HEK293T (cell line): ENCODE data around the gene ELL.

Experiments
- FOXA1 ChIP-seq: fragments of 450-650 bp; IDR thresholded peaks from 2 replicates; pipeline ENCODE4 v1.6.1; 2016; ENCODE audit warnings: mild to moderate bottlenecking
- FOXK2 ChIP-seq: fragments of 450-650 bp; IDR thresholded peaks from 2 replicates; pipeline ENCODE4 v1.6.1; 2016; ENCODE audit warnings: mild to moderate bottlenecking
- FOXM1 ChIP-seq: fragments of 450-650 bp; IDR thresholded peaks from 2 replicates; pipeline ENCODE4 v1.6.1; 2017; ENCODE audit warnings: mild to moderate bottlenecking, borderline replicate concordance
- LEF1 ChIP-seq: fragments of 450-650 bp; IDR thresholded peaks from 2 replicates; pipeline ENCODE4 v1.6.1; 2017; ENCODE audit warnings: mild to moderate bottlenecking, borderline replicate concordance
- SP1 ChIP-seq: fragments of 450-650 bp; IDR thresholded peaks from 2 replicates; pipeline ENCODE4 v1.6.1; 2017
- SUZ12 ChIP-seq: fragments of 450-650 bp; IDR thresholded peaks from 2 replicates; pipeline ENCODE4 v1.6.1; 2016; ENCODE audit warnings: mild to moderate bottlenecking
- TARDBP ChIP-seq: fragments of 450-650 bp; IDR thresholded peaks from 2 replicates; pipeline ENCODE4 v1.6.1; 2016
- TF ChIP-seq, protein P1 (sequence below): fragments of 450-650 bp; IDR thresholded peaks from 2 replicates; pipeline ENCODE4 v1.6.1; 2016

DNA sequence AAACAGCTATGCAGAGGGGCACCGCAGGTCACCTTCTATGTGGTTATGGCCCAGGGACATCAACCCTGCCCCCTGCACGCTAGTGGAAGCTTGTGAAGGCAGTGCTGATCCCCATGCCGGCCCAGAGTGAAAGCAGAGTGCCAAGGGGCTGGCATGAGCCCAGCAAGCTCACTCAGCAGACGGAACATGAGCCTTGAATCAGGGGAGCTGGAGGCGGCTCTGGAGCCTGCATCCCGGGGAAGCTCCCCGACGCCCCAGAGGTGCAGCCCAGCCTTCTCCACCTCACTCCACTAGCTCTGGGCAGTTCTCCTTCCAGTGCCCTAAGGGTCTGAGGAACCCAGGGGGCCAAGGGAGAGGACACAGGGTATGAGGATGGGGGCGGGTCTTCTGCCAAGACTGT, 64.9 kb downstream of the ELL start:
- no peak for TF ChIP-seq FOXK2
- TF ChIP-seq SP1: no peak
- no peak for TF ChIP-seq SUZ12
- no peak for TF ChIP-seq LEF1
- TF ChIP-seq, protein P1, sequence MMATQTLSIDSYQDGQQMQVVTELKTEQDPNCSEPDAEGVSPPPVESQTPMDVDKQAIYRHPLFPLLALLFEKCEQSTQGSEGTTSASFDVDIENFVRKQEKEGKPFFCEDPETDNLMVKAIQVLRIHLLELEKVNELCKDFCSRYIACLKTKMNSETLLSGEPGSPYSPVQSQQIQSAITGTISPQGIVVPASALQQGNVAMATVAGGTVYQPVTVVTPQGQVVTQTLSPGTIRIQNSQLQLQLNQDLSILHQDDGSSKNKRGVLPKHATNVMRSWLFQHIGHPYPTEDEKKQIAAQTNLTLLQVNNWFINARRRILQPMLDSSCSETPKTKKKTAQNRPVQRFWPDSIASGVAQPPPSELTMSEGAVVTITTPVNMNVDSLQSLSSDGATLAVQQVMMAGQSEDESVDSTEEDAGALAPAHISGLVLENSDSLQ: no peak
- TF ChIP-seq FOXM1: no peak
- TF ChIP-seq TARDBP: no peak
- no peak for TF ChIP-seq FOXA1
